Nucleus accumbens (tissue), 56 donors: ENCODE data around the gene CDCA3.
A peak's percentile ranks its signal among the peaks of the same experiment; 100 is the strongest.

Experiments used
- DNase-seq, 56 donors: peaks; one replicate each; lab custom pipeline; 2025; lab: John Stamatoyannopoulos, UW

Gene CDCA3

DNA sequence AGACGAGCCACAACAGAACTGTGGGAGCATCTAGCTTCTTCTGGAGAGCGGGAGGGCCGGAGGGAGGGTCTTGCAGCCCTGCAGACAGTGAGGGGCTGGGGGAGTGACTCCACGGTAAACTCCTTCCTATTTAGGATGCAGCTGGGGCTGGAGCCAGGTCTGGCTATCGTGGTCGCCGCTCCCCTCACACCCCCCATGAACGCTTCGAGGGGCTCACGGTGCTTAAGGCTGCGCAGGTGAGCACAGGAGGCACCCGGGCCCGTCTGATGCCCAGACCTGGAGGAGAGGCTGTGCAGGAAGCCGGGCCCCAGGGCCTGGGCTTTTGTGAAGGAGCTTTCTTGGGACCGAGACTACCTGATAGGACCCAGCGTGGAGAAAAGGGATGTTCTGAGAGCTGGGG, 14.2 kb downstream of the CDCA3 start:
- DNase-seq, result no peak

DNA sequence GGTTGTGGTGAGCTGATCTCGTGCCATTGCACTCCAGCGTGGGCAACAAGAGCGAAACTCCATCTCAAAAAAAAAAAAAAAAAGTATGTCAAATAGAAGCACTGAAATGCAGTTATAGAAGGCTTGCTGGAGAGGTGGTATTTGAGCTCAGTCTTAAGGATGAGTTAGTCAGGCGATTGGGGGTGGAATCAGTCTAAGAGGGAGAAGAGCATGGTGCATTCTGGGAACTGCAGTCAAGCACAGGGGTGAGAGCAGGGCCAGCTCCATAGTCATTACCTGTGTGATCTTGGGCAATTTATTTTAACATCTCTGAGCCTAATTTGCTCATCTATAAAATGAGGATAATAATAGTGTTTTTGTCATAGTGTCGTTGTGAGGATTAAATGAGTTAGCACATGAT, 16.2 kb downstream of the CDCA3 start:
- peak in 16 of 56 donors; percentile 5 to 61 (median 30) for DNase-seq

DNA sequence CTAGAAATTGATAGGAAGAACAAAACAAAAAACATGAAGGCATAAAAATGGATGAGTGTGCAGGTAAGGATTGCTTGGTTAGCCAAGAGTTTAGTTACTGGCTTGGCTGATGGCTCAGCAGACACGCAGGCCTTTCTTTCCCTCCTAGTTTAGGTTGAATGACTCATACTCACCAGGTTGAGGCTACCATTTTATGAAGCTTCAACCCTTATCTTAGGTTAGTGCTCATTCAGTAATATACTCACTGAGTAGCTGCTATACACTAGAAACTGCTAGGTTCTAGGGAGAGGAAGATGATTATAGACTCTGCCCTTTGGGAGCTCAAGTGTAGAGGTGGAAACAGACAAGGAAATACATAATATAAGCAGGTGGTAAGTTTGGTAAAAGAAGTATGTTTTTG, 16.8 kb downstream of the CDCA3 start:
- no peak for DNase-seq

DNA sequence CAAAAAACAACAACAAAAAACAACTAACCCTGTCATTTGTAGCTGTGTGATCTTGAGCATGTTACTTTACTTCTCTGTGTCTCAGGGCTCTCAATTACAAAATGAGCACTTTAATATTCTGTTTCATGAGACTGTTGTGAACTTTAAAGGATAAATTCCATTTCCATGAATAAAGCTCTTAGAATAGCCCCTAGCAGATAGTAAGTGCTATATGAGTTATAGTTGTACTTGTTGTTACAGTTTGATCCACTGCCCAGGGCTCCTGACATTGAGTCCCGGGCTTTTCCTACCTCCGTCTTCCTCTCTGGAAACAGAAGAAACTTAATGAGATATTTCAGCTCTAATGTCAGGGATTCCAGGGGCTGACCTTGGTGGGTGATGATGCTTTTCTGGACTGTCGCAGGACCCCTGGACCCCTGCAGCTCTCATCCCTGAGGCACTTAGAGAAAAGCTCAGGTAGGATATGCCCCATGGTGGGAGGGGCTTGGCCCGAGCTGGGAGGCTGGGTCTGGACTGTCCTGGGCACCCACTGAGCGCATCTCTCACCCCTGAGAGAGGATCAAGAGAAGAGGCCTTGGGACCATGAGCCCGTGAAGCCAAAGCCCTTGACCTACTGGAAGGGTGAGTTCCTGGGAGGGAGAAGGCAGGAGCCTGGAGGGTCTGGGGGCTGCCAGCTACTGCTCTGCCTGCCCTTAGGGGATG, 17.7 kb downstream of the CDCA3 start:
- DNase-seq, result no peak

- DNase-seq, result no peak
Observed at GRCh38 chr12:6832125-6832524, 19.0 kb downstream of the CDCA3 start.

DNA sequence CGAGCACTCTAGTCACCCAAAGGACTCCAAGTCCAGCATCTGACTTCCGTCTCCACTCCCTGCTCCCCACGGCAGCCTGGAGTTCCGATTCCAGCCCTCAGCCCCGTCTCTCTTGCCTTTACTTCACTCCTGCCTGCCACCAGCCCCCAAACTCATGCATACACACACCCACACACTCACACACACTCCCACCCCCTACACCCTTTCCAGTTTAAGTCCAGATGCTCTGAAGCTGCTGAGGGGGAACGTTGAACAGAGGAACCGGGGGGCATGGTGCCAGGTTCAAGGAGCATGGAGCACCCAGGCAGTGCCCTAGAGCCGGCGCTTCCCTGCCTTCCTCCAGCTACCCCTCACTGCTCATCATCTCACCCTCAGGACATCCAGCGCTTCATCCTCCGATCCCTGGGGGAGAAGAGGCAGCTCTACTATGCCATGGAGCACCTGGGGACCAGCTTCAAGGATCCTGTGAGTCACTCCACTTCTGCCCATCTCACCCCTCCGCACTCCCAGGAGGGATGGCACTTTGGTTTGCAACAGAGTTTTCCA, 19.6 kb downstream of the CDCA3 start:
- no peak for DNase-seq

- DNase-seq, result no peak
Observed at GRCh38 chr12:6830999-6831398, 20.1 kb downstream of the CDCA3 start.

DNA sequence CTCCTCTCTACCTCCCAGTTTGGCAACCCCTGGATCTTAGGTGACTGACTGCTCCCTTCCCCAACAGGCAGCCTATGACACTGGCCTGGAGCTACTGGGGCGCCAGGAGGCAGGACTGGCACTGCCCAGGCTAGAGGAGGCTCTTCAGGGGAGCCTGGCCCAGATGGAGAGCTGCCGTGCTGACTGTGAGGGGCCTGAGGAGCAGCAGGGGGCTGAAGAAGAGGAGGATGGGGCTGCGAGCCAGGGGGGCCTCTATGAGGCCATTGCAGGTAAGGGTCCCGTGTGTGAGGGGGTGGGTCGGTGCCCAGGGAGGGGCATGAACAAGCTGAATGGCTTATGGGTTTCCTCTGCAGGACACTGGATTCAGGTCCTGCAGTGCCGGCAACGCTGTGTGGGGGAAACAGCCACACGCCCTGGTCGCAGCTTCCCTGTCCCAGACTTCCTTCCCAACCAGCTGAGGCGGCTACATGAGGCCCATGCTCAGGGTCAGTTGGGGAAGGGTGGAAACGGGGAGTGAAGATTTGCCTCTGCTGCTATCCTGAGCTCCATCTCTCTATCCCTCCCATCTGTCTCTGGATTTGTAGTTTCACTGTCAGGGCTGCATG, 20.7 kb downstream of the CDCA3 start:
- no peak for DNase-seq

DNA sequence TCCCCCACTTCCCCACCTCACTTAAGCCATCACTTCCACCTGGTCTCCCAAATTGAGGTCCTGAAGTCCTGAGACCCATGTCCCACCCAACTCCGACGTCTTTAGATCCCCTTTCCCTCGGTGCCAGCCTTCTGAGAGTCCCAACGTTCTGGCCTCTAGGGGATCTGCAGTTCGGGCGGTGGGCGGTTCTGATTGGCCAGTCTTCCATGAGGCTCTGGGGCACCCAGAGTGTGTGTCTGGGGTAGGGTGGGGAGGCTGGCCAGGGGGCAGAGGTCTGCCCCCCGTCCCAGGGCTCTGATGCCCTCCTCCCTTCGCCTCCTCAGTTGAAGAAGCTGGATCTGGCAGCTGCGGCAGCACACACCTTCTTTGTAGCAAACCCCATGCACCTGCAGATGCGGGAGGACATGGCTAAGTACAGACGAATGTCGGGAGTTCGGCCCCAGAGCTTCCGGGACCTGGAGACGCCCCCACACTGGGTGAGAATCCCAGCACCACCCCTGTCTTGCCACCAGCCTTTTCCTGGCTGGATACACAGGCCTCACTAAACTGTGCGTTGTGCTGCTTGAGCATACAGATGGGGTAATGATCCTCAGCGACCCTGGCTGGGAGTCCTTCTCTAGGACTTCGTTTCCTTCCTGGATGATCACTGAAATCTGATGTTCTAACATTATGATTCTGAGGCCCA, 21.4 kb downstream of the CDCA3 start:
- DNase-seq, result peak in 1 of 56 donors; percentile 27

- DNase-seq, result peak in 19 of 56 donors; percentile 16 to 53 (median 38)
Observed at GRCh38 chr12:6828781-6829535, 22.1 kb downstream of the CDCA3 start.

DNA sequence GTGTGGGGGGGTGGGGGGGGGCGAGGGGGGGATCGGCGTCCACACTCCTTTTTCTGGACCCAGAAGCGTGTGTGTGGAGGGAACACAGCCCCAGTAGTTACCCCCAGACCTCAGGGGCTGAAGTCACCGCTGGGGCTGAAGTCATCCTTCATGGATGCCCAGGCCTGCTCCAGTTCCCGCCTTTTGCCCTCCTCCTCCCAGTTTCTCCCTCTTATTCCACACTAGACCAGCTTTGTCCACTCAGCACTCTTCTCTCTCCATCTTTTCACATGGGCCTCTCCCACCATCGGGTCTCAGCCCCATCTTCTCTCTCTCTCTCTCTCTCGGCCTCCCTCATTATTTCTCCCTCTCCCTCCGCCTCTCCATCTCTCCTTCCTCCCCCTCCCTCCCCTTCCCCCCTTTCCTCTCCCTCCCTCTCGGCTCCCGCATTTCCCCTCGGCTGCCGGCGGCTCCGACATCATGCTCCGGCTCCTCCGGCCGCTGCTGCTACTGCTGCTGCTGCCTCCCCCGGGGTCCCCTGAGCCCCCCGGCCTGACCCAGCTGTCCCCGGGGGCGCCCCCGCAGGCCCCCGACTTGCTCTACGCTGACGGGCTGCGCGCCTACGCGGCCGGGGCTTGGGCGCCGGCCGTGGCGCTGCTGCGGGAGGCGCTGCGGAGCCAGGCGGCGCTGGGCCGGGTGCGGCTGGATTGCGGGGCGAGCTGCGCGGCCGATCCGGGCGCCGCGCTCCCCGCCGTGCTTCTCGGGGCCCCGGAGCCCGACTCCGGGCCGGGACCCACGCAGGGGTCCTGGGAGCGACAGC, 22.9 kb downstream of the CDCA3 start, which contains the start of gene P3H3:
TSS of gene P3H3 (plus strand) at position 426 of the 799 bp plus-strand sequence. CDS start at position 460, 34 bp downstream.
- DNase-seq, result peak in 25 of 56 donors; percentile 8 to 58 (median 31)

GRCh38 chr12:6827437-6827911, 23.6 kb downstream of the CDCA3 start:
- peak in 52 of 56 donors; percentile 9 to 88 (median 54) for DNase-seq

GRCh38 chr12:6826734-6827436, 24.2 kb downstream of the CDCA3 start:
- no peak for DNase-seq

DNA sequence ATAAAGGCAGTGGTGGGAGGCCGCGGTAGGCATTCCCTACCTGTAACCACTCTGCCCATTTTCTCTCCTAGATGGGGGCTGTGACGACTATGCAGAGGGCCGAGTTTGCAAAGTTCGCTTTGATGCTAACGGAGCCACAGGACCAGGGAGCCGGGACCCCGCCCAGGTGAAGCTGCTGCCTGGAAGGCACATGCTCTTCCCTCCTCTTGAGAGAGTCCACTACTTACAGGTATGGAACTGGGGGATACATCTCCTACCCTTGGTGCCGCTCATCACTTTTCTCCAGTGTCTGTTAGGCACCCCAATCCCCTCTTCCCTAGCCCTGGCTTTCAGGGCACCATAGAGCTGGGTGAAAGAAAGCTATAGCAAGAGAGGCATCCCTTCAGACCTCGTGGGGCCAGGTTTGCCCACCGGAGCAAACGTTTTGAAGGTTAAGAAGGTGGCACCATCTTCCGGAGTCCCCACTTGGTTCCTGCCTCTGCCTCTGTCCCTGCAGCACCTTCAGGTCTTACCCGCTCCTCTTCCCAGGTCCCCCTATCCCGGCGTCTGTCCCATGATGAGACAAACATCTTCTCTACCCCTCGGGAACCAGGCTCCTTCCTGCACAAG, 24.9 kb downstream of the CDCA3 start:
- DNase-seq, result no peak

DNA sequence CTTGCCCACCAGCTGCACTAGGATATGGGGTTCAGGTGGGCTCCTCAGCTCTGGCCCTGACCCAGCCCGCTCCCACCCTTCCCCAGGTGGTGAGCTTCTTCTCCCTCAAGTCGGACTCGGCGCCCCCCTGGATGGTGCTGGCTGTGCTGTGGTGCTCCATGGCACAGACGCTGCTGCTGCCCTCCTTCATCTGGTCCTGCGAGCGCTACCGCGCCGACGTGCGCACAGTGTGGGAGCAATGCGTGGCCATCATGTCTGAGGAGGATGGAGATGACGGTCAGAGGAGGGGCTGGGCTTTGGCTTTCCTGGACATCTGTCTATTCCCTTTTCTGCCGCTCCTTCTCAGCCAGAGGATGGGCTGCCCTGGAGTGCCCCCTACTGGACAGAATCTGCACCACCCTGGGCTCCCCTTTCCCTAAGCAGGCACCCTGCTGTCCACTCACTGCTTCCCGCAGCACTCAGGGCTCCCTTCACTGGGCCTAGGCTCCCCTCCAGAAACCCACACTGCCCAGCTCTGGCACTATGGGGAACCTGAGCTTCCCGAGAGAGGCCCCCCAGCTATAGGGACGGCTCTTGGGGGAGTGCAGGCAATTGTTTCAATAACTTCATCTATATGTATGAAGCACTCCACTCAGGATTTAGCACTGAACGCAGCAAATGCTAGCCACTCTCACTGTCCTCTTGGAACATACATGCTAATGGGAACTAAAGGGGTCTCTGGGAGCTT, 25.5 kb downstream of the CDCA3 start:
- peak in 52 of 56 donors; percentile 26 to 90 (median 66) for DNase-seq

DNA sequence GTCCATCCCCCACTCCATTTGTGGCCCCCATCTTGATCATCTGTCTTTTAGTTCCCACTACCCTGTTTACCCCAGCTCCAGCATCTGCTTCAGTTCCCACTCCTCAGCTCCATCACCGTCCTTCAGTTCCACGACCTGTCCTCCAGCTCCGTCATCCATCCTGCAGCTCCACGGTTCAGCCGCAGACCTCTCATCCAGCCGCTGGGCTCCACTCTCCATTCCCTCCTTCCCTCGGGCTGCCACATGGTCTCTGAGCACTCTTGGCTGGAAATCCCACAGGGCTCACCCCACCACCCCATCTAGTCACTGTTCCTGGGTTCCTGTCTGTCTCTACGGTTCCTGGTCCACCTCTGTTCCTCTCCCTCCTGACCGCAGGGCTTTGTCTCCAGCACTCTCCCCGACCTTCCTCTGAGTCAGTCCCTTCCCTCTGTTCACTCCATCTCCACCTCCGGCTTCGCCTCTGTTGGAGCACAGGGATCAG, 26.1 kb downstream of the CDCA3 start:
- no peak for DNase-seq

GRCh38 chr12:6824085-6824775, 26.9 kb downstream of the CDCA3 start:
- DNase-seq, result peak in 1 of 56 donors; percentile 9
